Neuron (in vitro differentiated cells): Measurements from ENCODE around the gene GRIN2A.

Experiments
- H2AFZ ChIP-seq: one replicate; pipeline ENCODE4 v1.6.1; 2013; ENCODE audit warnings: low read depth, mild to moderate bottlenecking, inconsistent platforms, low read length, moderate library complexity
- H3K27me3 ChIP-seq: one replicate; pipeline ENCODE4 v1.6.1; 2013; ENCODE audit warnings: low read length; ENCODE audit not compliant: insufficient read depth
- H3K36me3 ChIP-seq: one replicate; pipeline ENCODE4 v1.6.1; 2013; ENCODE audit warnings: low read length; ENCODE audit not compliant: insufficient read depth
- H3K4me1 ChIP-seq: one replicate; pipeline ENCODE4 v1.6.1; 2013; ENCODE audit warnings: low read length; ENCODE audit not compliant: insufficient read depth
- H3K4me3 ChIP-seq: 2 replicates; pipeline ENCODE4 v1.5.1; 2013; ENCODE audit warnings: mild to moderate bottlenecking, low read length, moderate library complexity
- H3K9me3 ChIP-seq: one replicate; pipeline ENCODE4 v1.6.1; 2013; ENCODE audit warnings: low read length

Gene GRIN2A

GRCh38 chr16:10113248-10113647, 69.0 kb downstream of the GRIN2A start:
- Histone ChIP-seq H3K27me3 (no peaks in the 10 kb centered on the region), H3K4me1 (no peaks in the 10 kb centered on the region), H3K36me3 (no peaks in the 10 kb centered on the region), H3K9me3 (no peaks in the 10 kb centered on the region), H3K4me3 (no peak overlapping the region), H2AFZ (no peak overlapping the region)

DNA sequence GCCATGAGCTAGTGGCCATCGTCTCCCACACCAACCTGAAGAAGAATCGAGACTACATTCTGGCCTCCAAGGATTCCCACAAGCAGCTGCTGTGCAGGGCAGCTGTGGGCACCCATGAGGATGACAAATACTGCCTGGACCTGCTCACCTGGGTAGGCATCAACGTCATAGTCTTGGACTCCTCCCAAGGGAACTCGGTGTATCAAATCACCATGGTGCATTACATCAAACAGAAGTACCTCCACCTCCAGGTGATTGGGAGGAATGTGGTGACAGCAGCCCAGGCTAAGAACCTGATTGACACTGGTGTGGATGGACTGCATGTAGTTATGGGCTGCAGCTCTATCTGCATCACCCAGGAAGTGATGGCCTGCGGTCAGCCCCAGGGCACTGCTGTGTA, 70.2 kb downstream of the GRIN2A start:
- H3K36me3 ChIP-seq, result no peaks in the 10 kb centered on the region
- H3K4me3 ChIP-seq, result no peak overlapping the region
- no peaks in the 10 kb centered on the region for H3K27me3 ChIP-seq

DNA sequence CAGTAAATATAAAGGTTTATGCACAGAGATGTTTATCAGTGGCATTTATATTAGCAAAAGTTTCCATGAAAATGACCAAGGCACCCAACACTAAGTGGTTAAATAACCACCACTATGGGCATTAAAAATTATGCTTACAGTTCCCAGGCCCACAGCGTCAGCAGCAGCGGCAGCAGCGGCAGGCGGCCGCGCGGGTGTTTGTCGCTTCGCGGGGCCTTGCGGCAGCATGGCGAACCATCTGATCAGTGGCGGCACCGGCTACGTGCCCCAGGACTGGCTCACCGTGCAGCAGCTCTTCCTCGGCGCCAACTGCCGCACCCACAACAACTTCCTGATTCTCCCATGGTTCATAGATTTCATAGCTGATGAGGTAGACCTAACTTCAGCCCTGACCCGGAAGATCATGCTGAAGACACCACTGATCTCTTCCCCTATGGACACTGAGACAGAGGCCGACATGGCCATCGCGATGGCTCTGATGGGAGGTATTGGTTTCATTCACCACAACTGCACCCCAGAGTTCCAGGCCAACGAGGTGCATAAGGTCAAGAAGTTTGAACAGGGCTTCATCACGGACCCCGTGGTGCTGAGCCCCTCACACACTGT, 71.0 kb downstream of the GRIN2A start:
- Histone ChIP-seq H3K4me1 (no peaks in the 10 kb centered on the region), H2AFZ (no peak overlapping the region), H3K36me3 (no peaks in the 10 kb centered on the region), H3K27me3 (no peaks in the 10 kb centered on the region), H3K4me3 (no peak overlapping the region), H3K9me3 (no peaks in the 10 kb centered on the region)

More for the DNA sequence above, 70.2 kb downstream of the GRIN2A start:
- Histone ChIP-seq H3K9me3 (no peaks in the 10 kb centered on the region), H3K4me1 (no peaks in the 10 kb centered on the region), H2AFZ (no peak overlapping the region)

DNA sequence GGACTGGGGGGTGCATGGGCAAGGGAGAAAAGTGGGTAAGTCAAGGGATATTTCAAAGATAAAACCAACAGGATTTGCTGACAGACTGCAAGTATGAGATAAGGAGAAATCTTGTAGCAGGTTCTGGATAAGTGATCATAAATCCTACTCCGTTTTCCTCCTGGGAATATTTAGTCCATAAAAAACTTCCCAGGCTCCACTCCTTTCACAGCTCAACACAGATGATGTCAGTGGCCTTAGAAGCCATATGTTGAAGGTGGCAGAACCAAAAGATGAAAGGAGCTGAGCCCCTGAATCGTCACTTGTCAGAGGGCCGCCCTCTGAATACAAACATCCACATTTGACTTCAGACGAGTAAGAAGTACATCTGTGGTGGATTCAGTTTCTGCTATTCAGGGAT, 71.7 kb downstream of the GRIN2A start:
- Histone ChIP-seq H3K36me3 (no peaks in the 10 kb centered on the region), H3K4me3 (no peak overlapping the region), H3K9me3 (no peaks in the 10 kb centered on the region), H3K4me1 (no peaks in the 10 kb centered on the region), H2AFZ (no peak overlapping the region), H3K27me3 (no peaks in the 10 kb centered on the region)

DNA sequence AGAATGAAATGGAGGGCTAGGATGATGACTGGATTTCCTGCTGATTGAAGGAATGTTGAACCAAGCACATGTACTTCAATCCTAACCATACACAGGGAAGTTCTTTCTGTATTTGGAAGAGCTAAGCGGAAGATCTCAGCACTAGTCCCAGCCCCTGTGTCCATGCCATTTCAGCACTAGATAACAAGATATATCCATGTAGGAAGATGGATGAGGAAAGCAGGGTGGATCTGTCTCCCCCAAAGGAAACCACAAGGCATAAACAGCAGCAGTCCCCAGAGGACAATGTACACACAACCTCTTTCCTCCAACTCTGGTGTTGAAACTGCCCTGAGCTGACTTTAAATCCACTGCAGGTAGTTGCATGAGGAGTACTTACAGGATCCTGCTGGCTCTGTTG, 75.1 kb downstream of the GRIN2A start:
- no peaks in the 10 kb centered on the region for H3K4me1 ChIP-seq

GRCh38 chr16:10103700-10104099, 78.5 kb downstream of the GRIN2A start:
- Histone ChIP-seq H3K36me3 (no peaks in the 10 kb centered on the region), H3K9me3 (no peaks in the 10 kb centered on the region), H3K4me3 (no peak overlapping the region), H2AFZ (no peak overlapping the region), H3K27me3 (no peaks in the 10 kb centered on the region), H3K4me1 (no peaks in the 10 kb centered on the region)

More for the DNA sequence above, 75.1 kb downstream of the GRIN2A start:
- Histone ChIP-seq H2AFZ (no peak overlapping the region), H3K36me3 (no peaks in the 10 kb centered on the region), H3K9me3 (no peaks in the 10 kb centered on the region), H3K4me3 (no peak overlapping the region), H3K27me3 (no peaks in the 10 kb centered on the region)

- H3K4me3 ChIP-seq, result no peak overlapping the region
- no peaks in the 10 kb centered on the region for H3K9me3 ChIP-seq
- no peaks in the 10 kb centered on the region for H3K4me1 ChIP-seq
- no peak overlapping the region for H2AFZ ChIP-seq
- no peaks in the 10 kb centered on the region for H3K27me3 ChIP-seq
- H3K36me3 ChIP-seq, result no peaks in the 10 kb centered on the region
Measured at GRCh38 chr16:10103118-10103517, 79.1 kb downstream of the GRIN2A start.

GRCh38 chr16:10100829-10101228, 81.4 kb downstream of the GRIN2A start:
- no peaks in the 10 kb centered on the region for H3K9me3 ChIP-seq
- no peak overlapping the region for H3K4me3 ChIP-seq
- H2AFZ ChIP-seq, result no peak overlapping the region

DNA sequence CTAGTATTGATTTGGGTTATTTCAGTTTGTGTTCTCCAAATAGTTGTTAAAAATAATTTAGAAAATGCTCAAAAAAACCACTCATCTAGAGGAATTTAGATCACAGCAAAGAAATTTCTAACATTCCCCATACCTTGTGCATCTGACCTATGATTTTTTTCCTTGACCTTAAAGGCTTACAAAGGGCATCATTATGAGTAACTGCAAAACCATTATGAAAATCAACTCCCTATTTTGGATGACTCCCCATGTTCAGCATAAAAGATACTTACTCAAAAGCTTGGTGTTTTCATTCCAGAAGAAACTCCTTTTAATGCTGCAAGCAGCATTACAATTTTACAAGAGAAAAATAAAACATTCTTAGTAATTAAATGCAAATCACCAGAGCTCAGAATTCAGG, 83.2 kb downstream of the GRIN2A start:
- Histone ChIP-seq H3K9me3 (no peaks in the 10 kb centered on the region), H2AFZ (no peak overlapping the region), H3K4me3 (no peak overlapping the region), H3K27me3 (no peaks in the 10 kb centered on the region), H3K4me1 (no peaks in the 10 kb centered on the region), H3K36me3 (no peaks in the 10 kb centered on the region)

More at GRCh38 chr16:10100829-10101228, 81.4 kb downstream of the GRIN2A start:
- Histone ChIP-seq H3K4me1 (no peaks in the 10 kb centered on the region), H3K27me3 (no peaks in the 10 kb centered on the region), H3K36me3 (no peaks in the 10 kb centered on the region)

- no peak overlapping the region for H2AFZ ChIP-seq
- no peaks in the 10 kb centered on the region for H3K9me3 ChIP-seq
- no peaks in the 10 kb centered on the region for H3K4me1 ChIP-seq
- no peaks in the 10 kb centered on the region for H3K27me3 ChIP-seq
- H3K4me3 ChIP-seq, result no peak overlapping the region
- H3K36me3 ChIP-seq, result no peaks in the 10 kb centered on the region
Measured at GRCh38 chr16:10097271-10097670, 85.0 kb downstream of the GRIN2A start.

DNA sequence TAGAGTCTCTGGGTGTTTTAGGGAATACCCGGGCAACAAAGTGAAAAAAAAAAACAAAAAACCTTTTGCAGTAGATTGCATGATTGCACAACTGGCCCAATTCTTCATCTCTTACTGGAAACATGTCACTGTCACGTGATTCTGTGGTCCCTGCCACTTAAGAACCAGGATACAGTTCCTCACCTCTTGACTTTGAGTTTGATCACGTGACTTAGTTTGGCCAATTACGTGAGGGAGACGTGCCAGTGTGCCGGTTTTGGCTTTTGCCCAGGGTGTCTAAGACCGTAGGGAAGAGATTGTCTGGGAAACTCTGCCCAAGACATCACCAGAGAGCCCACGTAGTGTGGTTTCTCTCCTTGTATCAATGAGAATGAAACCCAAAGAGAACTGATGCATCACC, 88.7 kb downstream of the GRIN2A start:
- Histone ChIP-seq H3K4me1 (no peaks in the 10 kb centered on the region), H3K27me3 (no peaks in the 10 kb centered on the region), H3K36me3 (no peaks in the 10 kb centered on the region), H3K9me3 (no peaks in the 10 kb centered on the region), H3K4me3 (no peak overlapping the region), H2AFZ (no peak overlapping the region)

- H3K27me3 ChIP-seq, result no peaks in the 10 kb centered on the region
- no peaks in the 10 kb centered on the region for H3K36me3 ChIP-seq
- H3K4me1 ChIP-seq, result no peaks in the 10 kb centered on the region
- no peaks in the 10 kb centered on the region for H3K9me3 ChIP-seq
- H2AFZ ChIP-seq, result no peak overlapping the region
- H3K4me3 ChIP-seq, result no peak overlapping the region
Measured at GRCh38 chr16:10090816-10091215, 91.4 kb downstream of the GRIN2A start.

GRCh38 chr16:10088380-10088793, 93.8 kb downstream of the GRIN2A start:
- Histone ChIP-seq H3K36me3 (no peaks in the 10 kb centered on the region), H3K4me1 (no peaks in the 10 kb centered on the region), H3K27me3 (no peaks in the 10 kb centered on the region), H3K4me3 (no peak overlapping the region), H3K9me3 (no peaks in the 10 kb centered on the region), H2AFZ (no peak overlapping the region)

DNA sequence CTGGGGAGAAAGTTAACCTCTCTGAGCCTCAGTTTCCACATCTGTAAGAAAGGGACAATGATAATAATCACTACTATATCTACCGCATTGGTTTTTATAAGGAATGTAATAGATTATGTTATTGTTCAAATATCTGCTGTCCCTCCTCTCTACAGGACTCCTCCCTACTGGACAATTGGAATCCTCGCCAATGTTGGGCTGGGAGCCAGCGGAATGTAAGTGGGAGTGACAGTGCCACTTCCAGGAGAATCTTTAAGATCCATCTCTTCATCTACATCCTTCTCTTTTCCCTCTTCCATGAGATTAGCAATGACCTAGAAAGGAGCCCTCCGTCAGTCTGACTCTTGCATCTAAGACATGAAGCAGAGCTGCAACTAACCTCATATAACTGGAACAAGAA, 95.1 kb downstream of the GRIN2A start:
- H2AFZ ChIP-seq, result no peak overlapping the region
- H3K9me3 ChIP-seq, result no peaks in the 10 kb centered on the region
- no peaks in the 10 kb centered on the region for H3K4me1 ChIP-seq
- no peaks in the 10 kb centered on the region for H3K27me3 ChIP-seq
- no peak overlapping the region for H3K4me3 ChIP-seq
- H3K36me3 ChIP-seq, result no peaks in the 10 kb centered on the region
